Suprapubic skin (tissue), 4 donors: Measurements from ENCODE around the gene SDC1. TPM values are rescaled to one million over a fixed set of nuclear protein-coding genes. Genes with fewer than 3 reads are reported as not detected.

Source experiments
- DNase-seq, 2 donors: peaks; one replicate each; pipeline ENCODE4 v3.0.0-alpha.2; 2019; ENCODE audit warnings: low spot score in 2 of 2
- H3K27ac ChIP-seq: fragments of 200-600 bp; sonication (generic); one replicate; pipeline ENCODE4 v1.5.1; 2019
- H3K27me3 ChIP-seq: fragments of 200-600 bp; sonication (generic); one replicate; pipeline ENCODE4 v1.5.1; 2019
- H3K36me3 ChIP-seq: fragments of 200-600 bp; sonication (generic); one replicate; pipeline ENCODE4 v1.5.1; 2019
- H3K4me1 ChIP-seq: fragments of 200-600 bp; sonication (generic); one replicate; pipeline ENCODE4 v1.5.1; 2019
- H3K4me3 ChIP-seq: fragments of 200-600 bp; sonication (generic); one replicate; pipeline ENCODE4 v1.5.1; 2019; ENCODE audit warnings: mild to moderate bottlenecking
- H3K9me3 ChIP-seq: fragments of 200-600 bp; sonication (generic); one replicate; pipeline ENCODE4 v1.5.1; 2019
- CTCF ChIP-seq, 2 donors: fragments of 200-600 bp in 1 of 2; fragments of 450-650 bp in 1 of 2; sonication (generic) in 1 of 2; IDR thresholded peaks; one replicate each; pipeline ENCODE4 v1.5.1; 2016 to 2019; ENCODE audit warnings: antibody characterized with exemption in 2 of 2, mild to moderate bottlenecking in 1 of 2, moderate library complexity in 1 of 2
- EP300 ChIP-seq: sonication (generic); formaldehyde crosslinking; IDR thresholded peaks from one replicate; pipeline ENCODE4 v1.6.1; 2017; ENCODE audit warnings: antibody characterized with exemption
- POLR2A ChIP-seq, 2 donors: fragments of 450-650 bp; IDR thresholded peaks; one replicate each; pipeline ENCODE4 v1.6.1; 2017; ENCODE audit warnings: antibody characterized with exemption in 2 of 2, mild to moderate bottlenecking in 2 of 2, moderate library complexity in 2 of 2
- POLR2AphosphoS5 ChIP-seq, 3 donors: sonication (generic); formaldehyde crosslinking; IDR thresholded peaks; one replicate each; pipeline ENCODE4 v1.6.1; 2017; ENCODE audit warnings: antibody characterized with exemption in 3 of 3
- WGBS: methylation state at CpG from one replicate; pipeline ENCODE4 v1.1.5; 2018; 5-methylcytosine and 5-hydroxymethylcytosine counted together
- total RNA-seq, 4 donors: library from RNA; depleted of rRNA; stranded (reverse); fragments of >200 nt; gene quantifications; one replicate each; pipeline ENCODE4 v1.1.0, GENCODE V29; 2016

SDC1 gene
- total RNA-seq, 4 donors from 2014 or later = 258 to 892 (median 636) TPM

- Histone ChIP-seq H3K4me3 (no peak overlapping the region), H3K4me1 (peaks cover 41% of the 10 kb centered on the region), H3K36me3 (no peaks in the 10 kb centered on the region), H3K9me3 (no peaks in the 10 kb centered on the region), H3K27ac (peak overlapping the region; percentile 73), H3K27me3 (no peaks in the 10 kb centered on the region)
- DNase-seq = peak; percentile 38 to 48
- TF ChIP-seq POLR2AphosphoS5 (IDR thresholded peaks at IDR 0.05) (no peak), CTCF (IDR thresholded peaks at IDR 0.05) (peak in 1 of 2 donors; percentile 11), POLR2A (IDR thresholded peaks at IDR 0.05) (no peak), EP300 (no peak)
- WGBS = 86% methylated on average over 10 of the region's 10 CpGs
These were observed 47.2 kb downstream of the SDC1 start for GRCh38 chr2:20177556-20178248.

GRCh38 chr2:20176760-20177159, 48.2 kb downstream of the SDC1 start:
- Histone ChIP-seq H3K27ac (no peak overlapping the region), H3K4me1 (peaks cover 43% of the 10 kb centered on the region), H3K4me3 (no peak overlapping the region), H3K36me3 (no peaks in the 10 kb centered on the region), H3K27me3 (no peaks in the 10 kb centered on the region), H3K9me3 (no peaks in the 10 kb centered on the region)
- TF ChIP-seq POLR2A (IDR thresholded peaks at IDR 0.05) (no peak), POLR2AphosphoS5 (IDR thresholded peaks at IDR 0.05) (no peak), EP300 (no peak), CTCF (IDR thresholded peaks at IDR 0.05) (no peak)
- DNase-seq = no peak
- 63% methylated on average over 5 of the region's 5 CpGs for WGBS

GRCh38 chr2:20175931-20176330, 49.0 kb downstream of the SDC1 start:
- no peak for DNase-seq
- TF ChIP-seq POLR2A (IDR thresholded peaks at IDR 0.05) = no peak
- no peak for TF ChIP-seq CTCF (IDR thresholded peaks at IDR 0.05)
- no peak for TF ChIP-seq EP300
- no peak for TF ChIP-seq POLR2AphosphoS5 (IDR thresholded peaks at IDR 0.05)
- Histone ChIP-seq H3K4me1 (peaks cover 50% of the 10 kb centered on the region), H3K27me3 (no peaks in the 10 kb centered on the region), H3K9me3 (no peaks in the 10 kb centered on the region), H3K27ac (no peak overlapping the region), H3K4me3 (no peak overlapping the region), H3K36me3 (no peaks in the 10 kb centered on the region)
- WGBS = 90% methylated on average over 3 of the region's 3 CpGs

- H3K27ac ChIP-seq = no peak overlapping the region
- no peaks in the 10 kb centered on the region for H3K9me3 ChIP-seq
- TF ChIP-seq CTCF (IDR thresholded peaks at IDR 0.05) = no peak
- TF ChIP-seq POLR2AphosphoS5 (IDR thresholded peaks at IDR 0.05) = no peak
- no peak for TF ChIP-seq POLR2A (IDR thresholded peaks at IDR 0.05)
- no peak for TF ChIP-seq EP300
- whole genome bisulfite sequencing = 92% methylated on average over 8 of the region's 8 CpGs
- no peaks in the 10 kb centered on the region for H3K27me3 ChIP-seq
- H3K4me3 ChIP-seq = no peak overlapping the region
- H3K36me3 ChIP-seq = no peaks in the 10 kb centered on the region
- peak; percentile 33 to 69 for DNase-seq
- peaks cover 50% of the 10 kb centered on the region for H3K4me1 ChIP-seq
These were observed 49.7 kb downstream of the SDC1 start for GRCh38 chr2:20175267-20175666.

DNA sequence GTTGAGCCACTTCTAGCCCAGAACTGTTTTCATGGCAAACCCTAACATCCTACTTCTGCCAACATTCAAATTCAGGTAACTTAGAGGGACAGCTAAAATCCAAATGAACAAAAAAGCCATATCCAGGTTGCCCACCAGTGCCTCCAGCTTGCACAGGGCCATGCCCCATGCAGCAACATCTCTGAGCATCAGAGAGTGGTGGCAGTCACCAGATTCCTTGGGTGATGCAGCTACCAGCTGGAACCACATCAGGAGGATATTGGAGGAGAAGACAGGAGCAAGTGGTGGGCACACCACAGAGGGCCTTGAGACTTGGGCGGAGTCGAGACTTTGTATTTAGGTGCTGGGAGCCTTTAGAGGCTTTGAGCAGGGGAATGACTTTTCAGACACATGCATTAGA, 50.5 kb downstream of the SDC1 start:
- Histone ChIP-seq H3K27ac (no peak overlapping the region), H3K4me3 (no peak overlapping the region), H3K9me3 (no peaks in the 10 kb centered on the region), H3K36me3 (no peaks in the 10 kb centered on the region), H3K4me1 (peaks cover 48% of the 10 kb centered on the region), H3K27me3 (no peaks in the 10 kb centered on the region)
- TF ChIP-seq POLR2AphosphoS5 (IDR thresholded peaks at IDR 0.05) = no peak
- no peak for TF ChIP-seq POLR2A (IDR thresholded peaks at IDR 0.05)
- no peak for TF ChIP-seq EP300
- no peak for TF ChIP-seq CTCF (IDR thresholded peaks at IDR 0.05)
- WGBS = 92% methylated on average over 2 of the region's 2 CpGs
- no peak for DNase-seq
